GM18498 (cell line): ENCODE results near the gene CKAP5.

Experiments
- ATAC-seq: cut with Tn5 transposase; IDR thresholded peaks from one replicate; pipeline ENCODE4 v1.9.1; 2021; ENCODE audit warnings: mild to moderate bottlenecking, moderate library complexity; ENCODE audit not compliant: unreplicated experiment

The CKAP5 gene

DNA sequence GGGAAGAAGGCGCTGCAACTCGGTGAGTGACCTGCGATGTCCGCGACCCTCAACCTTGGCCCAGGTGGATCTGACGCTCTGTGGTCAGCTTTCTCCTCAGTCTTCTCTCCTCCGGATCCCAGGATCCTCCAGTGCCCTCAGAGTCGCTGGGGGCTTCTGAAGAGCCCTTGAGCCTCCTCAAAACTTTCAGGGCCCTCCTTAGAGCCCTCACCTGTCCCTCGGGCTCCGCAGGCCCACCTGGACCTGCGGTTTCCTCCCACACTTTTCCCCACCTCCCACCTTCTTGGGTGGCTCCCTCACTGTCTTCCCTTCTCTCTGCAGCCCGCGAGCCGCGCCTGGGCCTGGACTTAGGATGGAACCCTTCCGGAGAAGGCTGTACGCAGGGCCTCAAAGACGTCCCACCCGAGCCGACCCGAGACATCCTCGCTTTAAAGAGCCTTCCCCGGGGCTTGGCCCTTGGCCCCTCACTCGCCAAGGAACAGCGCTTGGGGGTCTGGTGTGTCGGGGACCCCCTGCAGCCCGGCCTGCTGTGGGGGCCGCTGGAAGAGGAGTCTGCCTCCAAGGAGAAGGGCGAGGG, 144.9 kb downstream of the CKAP5 start:
- no peak for ATAC-seq

DNA sequence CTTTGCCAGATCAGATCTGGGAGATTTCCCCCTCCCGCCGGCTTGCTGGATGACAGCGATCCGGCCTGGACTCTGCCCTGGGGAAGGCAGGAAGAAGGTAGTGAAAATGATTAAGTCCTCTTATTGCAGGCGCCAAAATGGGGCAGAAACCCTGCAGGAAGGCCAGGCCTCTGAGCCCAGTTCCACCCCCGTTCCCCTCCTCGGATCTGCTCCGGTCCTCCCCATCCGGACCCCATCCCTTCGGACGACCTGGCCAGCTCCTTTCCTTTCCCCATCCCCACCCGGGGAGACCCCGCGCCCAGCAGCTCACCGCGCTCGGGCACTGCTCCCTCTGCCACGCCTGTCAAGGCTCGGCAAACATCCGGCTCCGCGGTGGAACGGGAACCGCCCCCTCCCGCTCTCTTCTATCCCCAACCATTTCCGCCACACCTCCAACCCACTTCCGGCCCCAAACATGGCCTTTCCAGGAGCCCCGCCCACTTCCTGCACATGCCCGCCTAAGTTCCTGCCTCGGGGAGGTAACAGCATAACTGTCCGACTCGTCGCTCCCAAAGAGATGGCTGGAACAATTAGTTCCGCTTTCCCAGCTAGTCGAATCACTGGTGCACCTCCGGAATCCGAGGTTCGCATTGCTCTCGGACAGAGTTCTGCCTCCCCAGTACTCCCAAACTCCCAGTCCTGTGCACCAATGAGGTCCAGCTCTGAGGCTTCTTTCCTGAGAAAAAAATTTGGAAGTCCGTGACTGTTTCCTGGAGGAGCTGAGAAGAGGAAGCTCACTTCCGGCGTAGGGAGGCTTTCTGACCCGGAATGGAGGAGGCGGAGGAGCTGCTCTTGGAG, 145.6 kb downstream of the CKAP5 start, which contains the start of the genes ARHGAP1 and ZNF408:
ARHGAP1 (minus strand) TSS at position 379 of the 837 bp plus-strand sequence. CDS start 4,512 bp downstream, outside the sequence.
ZNF408 (plus strand) TSS at position 791 of the 837 bp plus-strand sequence; CDS start at position 808, 17 bp downstream.
- peak; percentile 92 for ATAC-seq

DNA sequence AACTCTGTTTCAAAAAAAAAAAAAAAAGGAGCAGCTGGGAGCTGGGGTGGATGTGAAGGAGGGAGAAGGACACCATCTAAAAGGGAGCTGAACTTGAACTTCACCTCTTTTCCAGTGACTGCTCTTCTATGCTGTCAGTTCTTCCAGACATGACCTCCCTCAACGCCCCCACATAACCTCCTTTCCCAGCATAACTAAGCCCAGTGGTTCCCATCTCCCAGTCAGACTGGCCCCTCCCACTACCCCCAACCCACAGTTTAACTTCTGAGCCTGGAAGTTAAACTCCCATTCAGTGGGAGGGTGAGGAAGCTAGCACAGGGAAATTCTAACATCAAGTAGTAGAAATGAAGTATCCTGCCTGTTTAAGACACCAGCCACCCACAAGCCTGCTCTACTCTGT, 147.5 kb downstream of the CKAP5 start:
- ATAC-seq = no peak

DNA sequence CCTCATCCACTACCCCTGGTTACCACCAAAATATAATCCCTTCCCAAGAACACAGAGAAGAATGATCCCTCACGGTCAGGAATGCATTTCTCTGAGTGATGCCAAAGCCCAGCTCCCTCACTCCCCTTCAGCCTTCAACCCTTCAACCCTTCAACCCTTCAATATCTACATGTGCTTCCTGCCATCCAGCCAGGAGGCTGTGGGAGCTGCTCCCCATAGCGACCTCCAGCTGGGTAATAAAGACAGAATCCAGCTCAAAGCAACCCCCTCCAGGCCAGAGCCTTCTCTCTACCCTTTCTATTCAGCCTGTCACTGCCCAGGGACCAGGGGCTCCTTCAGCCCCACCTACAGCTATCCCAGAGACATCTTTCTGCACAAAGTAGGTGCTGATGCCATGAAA, 148.4 kb downstream of the CKAP5 start:
- no peak for ATAC-seq

DNA sequence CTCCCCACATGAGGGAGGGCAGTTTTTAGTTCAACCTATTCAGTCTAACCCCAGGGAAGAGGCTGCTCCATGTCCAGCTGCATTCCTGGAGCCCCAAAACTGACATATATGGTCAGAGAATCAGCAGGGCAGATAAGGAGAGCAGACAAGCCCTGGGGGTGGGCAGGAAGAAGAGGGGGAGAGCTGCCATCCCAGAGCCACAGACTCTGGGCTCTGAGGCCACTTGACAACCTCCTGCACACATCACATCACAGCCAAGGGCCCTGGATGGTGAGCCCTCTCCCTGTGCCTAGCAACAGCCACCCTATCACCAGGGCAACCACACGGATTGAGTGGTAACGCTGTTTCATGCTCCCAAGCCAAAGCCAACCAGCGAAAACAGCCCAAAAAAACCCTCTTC, 148.8 kb downstream of the CKAP5 start:
- no peak for ATAC-seq

DNA sequence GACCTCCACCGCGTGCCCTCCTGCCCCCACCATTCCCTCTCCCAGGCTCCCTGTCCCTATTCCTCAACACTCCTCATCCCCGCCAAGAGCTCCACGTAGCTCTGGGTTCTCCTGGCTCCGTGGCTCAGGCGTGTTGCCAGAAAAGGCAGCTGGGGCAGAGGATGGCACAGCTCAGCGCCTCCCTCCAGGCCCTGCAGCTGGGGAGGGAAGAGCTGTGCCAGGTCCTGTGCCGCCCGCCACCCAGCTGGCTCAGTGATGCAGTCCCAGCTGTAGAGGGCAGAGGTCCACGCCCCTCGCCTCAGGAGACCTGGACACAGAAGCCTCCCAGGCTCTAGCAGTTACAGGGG, 149.9 kb downstream of the CKAP5 start:
- ATAC-seq = no peak

DNA sequence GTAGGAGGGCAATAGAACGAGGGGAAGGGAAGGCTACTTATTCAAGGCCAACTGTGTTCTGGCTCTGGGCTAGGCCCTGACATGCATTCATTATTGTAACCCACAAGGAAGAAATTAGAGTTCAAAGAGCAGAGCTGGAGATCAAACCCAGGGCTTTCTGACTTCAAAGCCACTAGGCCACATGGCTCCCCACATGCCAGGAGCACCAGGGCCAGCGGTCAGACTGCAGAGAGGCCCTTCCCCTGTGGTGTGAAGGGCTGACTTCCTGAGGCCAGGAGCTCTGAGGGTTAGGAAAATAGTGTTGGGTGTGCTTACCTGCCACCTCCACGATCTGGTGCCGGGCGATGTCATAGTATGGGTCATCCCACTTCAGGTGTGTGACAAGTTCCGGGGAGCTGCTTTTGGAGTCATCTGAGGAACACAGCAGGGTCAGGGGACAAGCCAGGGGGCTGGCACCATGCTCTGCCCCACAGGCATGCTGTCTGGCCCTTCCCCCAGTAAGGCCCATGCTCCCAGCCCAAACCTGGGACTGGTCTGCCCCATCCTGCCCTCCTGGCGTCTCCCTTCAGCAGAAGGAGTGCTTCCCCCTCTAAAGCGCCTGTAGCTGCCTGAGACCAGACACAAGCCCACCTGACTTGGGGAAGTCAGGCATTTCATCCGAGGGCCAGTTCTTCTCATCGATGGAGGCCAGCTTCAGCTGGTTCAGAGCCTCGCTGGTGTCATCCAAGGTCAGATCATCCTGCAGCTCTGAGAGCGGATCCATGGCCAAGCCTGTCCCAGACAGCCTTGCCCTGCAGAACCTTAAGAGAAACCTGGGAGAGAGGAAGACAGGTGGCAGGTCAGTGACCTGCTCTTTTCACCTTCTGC, 150.5 kb downstream of the CKAP5 start:
- no peak for ATAC-seq

DNA sequence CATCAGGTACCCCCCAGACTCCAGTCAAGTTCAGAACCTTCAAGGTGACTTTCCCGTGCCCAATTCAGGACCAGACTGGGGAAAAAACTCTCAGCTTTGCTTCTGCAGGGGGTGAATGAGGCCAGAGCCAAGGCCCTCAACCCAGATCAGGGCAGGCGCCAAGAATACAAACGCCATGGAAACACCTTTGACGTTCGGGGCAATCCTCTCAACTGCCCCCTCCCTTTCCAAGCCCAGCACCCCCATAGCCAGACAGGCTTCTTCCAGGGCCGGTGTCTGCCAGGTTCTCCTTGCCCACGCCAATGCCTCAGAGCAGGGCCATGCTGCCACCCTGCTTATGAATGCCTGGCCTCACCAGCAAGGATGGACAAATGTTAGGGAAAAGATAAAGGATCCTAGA, 151.5 kb downstream of the CKAP5 start:
- ATAC-seq = no peak

- no peak for ATAC-seq
These were observed 152.0 kb downstream of the CKAP5 start for GRCh38 chr11:46694072-46694471.

- ATAC-seq = no peak
These were observed 152.5 kb downstream of the CKAP5 start for GRCh38 chr11:46693597-46694012.
